ENCODE measurements around the gene ANAPC4. TPM values are rescaled to one million over a fixed set of nuclear protein-coding genes. Genes with fewer than 3 reads are reported as not detected.

ANAPC4 gene
- total and polyA plus RNA-seq, 2 of the 4 experiments (the other 2 are of a cell fraction): 12.4 to 18.3 TPM

DNA sequence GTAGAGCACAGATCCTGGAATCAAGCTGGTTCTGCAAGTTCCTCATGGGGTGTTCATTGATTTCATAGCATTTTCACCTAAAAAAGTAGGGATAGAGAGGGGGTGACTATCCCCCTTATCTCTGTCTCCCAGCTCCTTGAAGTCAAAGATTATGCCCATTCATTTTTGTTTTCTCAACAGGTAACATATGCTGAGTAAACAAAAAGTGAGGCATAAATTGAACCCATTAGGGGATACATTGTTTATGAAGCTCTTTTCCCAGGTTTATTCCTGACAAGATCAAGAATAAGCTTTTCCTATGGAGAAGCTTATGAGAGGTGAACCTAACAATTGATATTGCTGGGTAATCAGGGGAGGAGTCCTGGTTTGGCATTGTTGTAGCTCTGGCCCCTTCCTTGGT is 9.2 kb upstream of the ANAPC4 start:
- dilution Hi-C loops (cut with HindIII; ENCODE audit: low sequenced_read_pairs, unreplicated experiment): no loop called here
- CTCF ChIA-PET: interaction anchor here (0.9 to 3.1 kb wide), 6 partner anchors 17 to 387 kb away, joined by 3 to 15 read pairs (median 4); partner anchors contain the start of gene ZCCHC4

More for the DNA sequence above, 9.2 kb upstream of the ANAPC4 start:
- Histone ChIP-seq H3K14ac (replicated peaks; ENCODE audit: low read depth, low read length) (no peak overlapping the region), H2AK5ac (ENCODE audit: low read depth, low read length) (no peak overlapping the region), H3K9ac (ENCODE audit: low read depth, low read length) (no peak overlapping the region), H2AK9ac (replicated peaks; ENCODE audit: low read depth, low read length, poor library complexity) (no peak overlapping the region), H3K56ac (ENCODE audit: extremely low read depth, insufficient read depth, low read length) (no peak overlapping the region), H3K79me1 (ENCODE audit: low read depth in 1 of 2, low read length in 2 of 2) (no peaks in the 10 kb centered on the region), H3K4ac (ENCODE audit: low read depth, low read length) (no peak overlapping the region), H3K27ac (ENCODE audit: insufficient read depth, low read length) (no peak overlapping the region), H2BK15ac (ENCODE audit: low read depth, low read length) (no peak overlapping the region), H4K91ac (ENCODE audit: insufficient read depth, low read depth, low read length) (no peak overlapping the region), H3K36me3 (ENCODE audit: control insufficient read depth, insufficient read depth, low read length) (peaks cover 8% of the 10 kb centered on the region), H3K4me1 (ENCODE audit: control insufficient read depth, insufficient read depth, low read length) (no peaks in the 10 kb centered on the region), H4K5ac (ENCODE audit: low read depth, low read length) (no peak overlapping the region), H2AFZ (replicated peaks; ENCODE audit: low read length, poor library complexity) (no peak overlapping the region), H4K20me1 (ENCODE audit: insufficient read depth, low read length) (no peaks in the 10 kb centered on the region), H3K23ac (ENCODE audit: low read depth, low read length) (no peak overlapping the region), H2BK5ac (ENCODE audit: low read depth, low read length, poor library complexity, severe bottlenecking) (no peak overlapping the region), H4K8ac (ENCODE audit: low read depth in 2 of 2, low read length in 2 of 2) (no peak overlapping the region), H3K27me3 (ENCODE audit: control insufficient read depth, insufficient read depth, low read length) (no peaks in the 10 kb centered on the region), H3K9me3 (ENCODE audit: control insufficient read depth, insufficient read depth, low read length) (no peaks in the 10 kb centered on the region), H3K18ac (ENCODE audit: low read depth, low read length) (no peak overlapping the region), H3K4me3 (ENCODE audit: insufficient read depth, low read depth, low read length) (no peak overlapping the region), H3K4me2 (ENCODE audit: low read depth, low read length) (no peak overlapping the region), H2BK120ac (ENCODE audit: low read depth, low read length) (no peak overlapping the region), H3K9me1 (ENCODE audit: insufficient read depth, low read length) (no peaks in the 10 kb centered on the region), H2BK20ac (ENCODE audit: low read depth, low read length) (no peak overlapping the region)
- in situ Hi-C loops (cut with MboI; ENCODE audit: low sequenced_read_pairs) (loop anchor here (10.0 to 25.0 kb wide), 2 partner anchors 183 to 381 kb away; no protein-coding TSS in a partner anchor), intact Hi-C loops (cut with micrococcal nuclease) (loop anchor here (1.0 to 10.0 kb wide), 6 partner anchors 55 to 881 kb away; partner anchors contain the start of genes PI4K2B, SEPSECS and ZCCHC4)
- DNase-seq (no peak), ATAC-seq (ENCODE audit: low read depth) (no peak)
- no TSS peak for BruUV-seq (replicated peaks)
- TF ChIP-seq, protein P1, sequence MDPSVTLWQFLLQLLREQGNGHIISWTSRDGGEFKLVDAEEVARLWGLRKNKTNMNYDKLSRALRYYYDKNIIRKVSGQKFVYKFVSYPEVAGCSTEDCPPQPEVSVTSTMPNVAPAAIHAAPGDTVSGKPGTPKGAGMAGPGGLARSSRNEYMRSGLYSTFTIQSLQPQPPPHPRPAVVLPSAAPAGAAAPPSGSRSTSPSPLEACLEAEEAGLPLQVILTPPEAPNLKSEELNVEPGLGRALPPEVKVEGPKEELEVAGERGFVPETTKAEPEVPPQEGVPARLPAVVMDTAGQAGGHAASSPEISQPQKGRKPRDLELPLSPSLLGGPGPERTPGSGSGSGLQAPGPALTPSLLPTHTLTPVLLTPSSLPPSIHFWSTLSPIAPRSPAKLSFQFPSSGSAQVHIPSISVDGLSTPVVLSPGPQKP (IDR thresholded peaks at IDR 0.05; ENCODE audit: borderline replicate concordance, low read depth, low read length): no peak
- TF ChIP-seq MAFK (IDR thresholded peaks at IDR 0.05; ENCODE audit: low read depth, low read length): peak; percentile 80
- POLR2A ChIA-PET (ENCODE audit: unreplicated experiment): no interaction called here
